OCI-M2 (cell line): ENCODE data around the gene PLEKHA3.
"Not testable (repeated sequence)": the region's sequence is repeated elsewhere in the genome, so short reads cannot be mapped to it uniquely, and the experiment has no call there.

Source experiments
- DNase-seq: peaks from one replicate; lab custom pipeline; 2025; ENCODE audit not compliant: unreplicated experiment; lab: John Stamatoyannopoulos, UW

PLEKHA3 gene

GRCh38 chr2:178480227-178481181 lies at the start of gene PLEKHA3:
Gene PLEKHA3 (plus strand): TSS chr2:178480457. CDS start chr2:178480870, 413 bp downstream.
- DNase-seq: peak; percentile 69

- no peak for DNase-seq
These were observed 43.6 kb upstream of the PLEKHA3 start for GRCh38 chr2:178436662-178437061.

GRCh38 chr2:178441426-178441825 lies 38.8 kb upstream of the PLEKHA3 start:
- no peak for DNase-seq

- DNase-seq: no peak
These were observed 31.1 kb upstream of the PLEKHA3 start for GRCh38 chr2:178448968-178449661.

GRCh38 chr2:178449700-178450523 lies 30.3 kb upstream of the PLEKHA3 start:
- DNase-seq: no peak

- DNase-seq: no peak
These were observed 29.8 kb upstream of the PLEKHA3 start for GRCh38 chr2:178450524-178450773.

GRCh38 chr2:178450774-178451525 lies 29.3 kb upstream of the PLEKHA3 start, which contains the start of the genes PJVK and PRKRA:
Gene PJVK (plus strand): TSS chr2:178451378. CDS start chr2:178453410, 2,032 bp downstream.
Gene PRKRA (minus strand): TSS chr2:178451175. CDS start chr2:178451030, 145 bp downstream.
- peak; percentile 43 for DNase-seq

- no peak for DNase-seq
These were observed 27.9 kb upstream of the PLEKHA3 start for GRCh38 chr2:178452334-178452733.

GRCh38 chr2:178452870-178453269 lies 27.4 kb upstream of the PLEKHA3 start:
- no peak for DNase-seq

- DNase-seq: no peak
These were observed 24.3 kb upstream of the PLEKHA3 start for GRCh38 chr2:178455947-178456346.

- DNase-seq: no peak
These were observed 22.8 kb upstream of the PLEKHA3 start for GRCh38 chr2:178457390-178457886.

- no peak for DNase-seq
These were observed 10.9 kb upstream of the PLEKHA3 start for GRCh38 chr2:178469219-178469849.

GRCh38 chr2:178471313-178471712 lies 8.9 kb upstream of the PLEKHA3 start:
- DNase-seq: not testable (repeated sequence)

GRCh38 chr2:178473373-178473772 lies 6.9 kb upstream of the PLEKHA3 start:
- no peak for DNase-seq

- no peak for DNase-seq
These were observed 6.3 kb upstream of the PLEKHA3 start for GRCh38 chr2:178473931-178474330.

GRCh38 chr2:178474560-178474959 lies 5.7 kb upstream of the PLEKHA3 start:
- DNase-seq: no peak

- no peak for DNase-seq
These were observed 3.8 kb upstream of the PLEKHA3 start for GRCh38 chr2:178476477-178476876.

- no peak for DNase-seq
These were observed 2.7 kb upstream of the PLEKHA3 start for GRCh38 chr2:178477443-178478129.

GRCh38 chr2:178478130-178478438 lies 2.2 kb upstream of the PLEKHA3 start:
- no peak for DNase-seq
